NCI-H748 treated with DMSO at 0.1 percent for 48 hours (cell line): ENCODE measurements around the gene KNG1.

Experiments used
- DNase-seq: peaks from one replicate; lab custom pipeline; 2025; lab: John Stamatoyannopoulos, UW

KNG1 gene

GRCh38 chr3:186779204-186779603, 62.0 kb downstream of the KNG1 start:
- no peak for DNase-seq

- DNase-seq, result no peak
These were observed 65.4 kb downstream of the KNG1 start for GRCh38 chr3:186782542-186783057.

GRCh38 chr3:186783058-186783730, 66.0 kb downstream of the KNG1 start, which contains the start of gene EIF4A2:
Gene EIF4A2, plus strand, starts transcription at chr3:186783577. Its CDS starts 34 bp downstream, at chr3:186783611.
- DNase-seq, result peak; percentile 25

GRCh38 chr3:186783731-186784515, 66.8 kb downstream of the KNG1 start:
- DNase-seq, result peak; percentile 4

- no peak for DNase-seq
These were observed 67.8 kb downstream of the KNG1 start for GRCh38 chr3:186784820-186785494.

- DNase-seq, result no peak
These were observed 68.4 kb downstream of the KNG1 start for GRCh38 chr3:186785495-186786018.

GRCh38 chr3:186786922-186787321, 69.8 kb downstream of the KNG1 start:
- no peak for DNase-seq

- no peak for DNase-seq
These were observed 70.7 kb downstream of the KNG1 start for GRCh38 chr3:186787642-186788481.

- DNase-seq, result no peak
These were observed 71.6 kb downstream of the KNG1 start for GRCh38 chr3:186788482-186789370.

GRCh38 chr3:186789554-186790260, 72.5 kb downstream of the KNG1 start:
- no peak for DNase-seq

GRCh38 chr3:186790261-186790981, 73.3 kb downstream of the KNG1 start:
- no peak for DNase-seq
